Midbrain (tissue), 1 donor: Measurements from ENCODE around the gene SSRP1.
A peak's percentile ranks its signal among the peaks of the same experiment; 100 is the strongest.
"Not testable (repeated sequence)": the region's sequence is repeated elsewhere in the genome, so short reads cannot be mapped to it uniquely, and the experiment has no call there.

Experiments used
- DNase-seq: peaks from one replicate; lab custom pipeline; 2025; lab: John Stamatoyannopoulos, UW

The SSRP1 gene

GRCh38 chr11:57335343-57336110, at the start of gene SSRP1:
Gene SSRP1 (minus strand): TSS chr11:57335892. CDS start chr11:57335121, 771 bp downstream.
- DNase-seq, result peak; percentile 92

- DNase-seq, result no peak
Observed at GRCh38 chr11:57380975-57381374, 45.3 kb upstream of the SSRP1 start, which contains the start of gene PRG3. Gene PRG3 (minus strand): TSS chr11:57381150. CDS start chr11:57380708, 442 bp downstream.

GRCh38 chr11:57379732-57380131, 44.0 kb upstream of the SSRP1 start:
- DNase-seq, result no peak

- no peak for DNase-seq
Observed at GRCh38 chr11:57378186-57378585, 42.5 kb upstream of the SSRP1 start.

- DNase-seq, result no peak
Observed at GRCh38 chr11:57377107-57377506, 41.4 kb upstream of the SSRP1 start.

- no peak for DNase-seq
Observed at GRCh38 chr11:57376095-57377090, 40.7 kb upstream of the SSRP1 start.

GRCh38 chr11:57375490-57375889, 39.8 kb upstream of the SSRP1 start:
- no peak for DNase-seq

- no peak for DNase-seq
Observed at GRCh38 chr11:57374966-57375365, 39.3 kb upstream of the SSRP1 start.

GRCh38 chr11:57373146-57373545, 37.5 kb upstream of the SSRP1 start:
- no peak for DNase-seq

- DNase-seq, result no peak
Observed at GRCh38 chr11:57370941-57371340, 35.2 kb upstream of the SSRP1 start.

GRCh38 chr11:57370251-57370650, 34.6 kb upstream of the SSRP1 start:
- DNase-seq, result no peak

GRCh38 chr11:57368845-57369232, 33.1 kb upstream of the SSRP1 start:
- DNase-seq, result no peak

GRCh38 chr11:57368106-57368844, 32.6 kb upstream of the SSRP1 start:
- DNase-seq, result no peak

- no peak for DNase-seq
Observed at GRCh38 chr11:57364851-57365660, 29.4 kb upstream of the SSRP1 start.

- DNase-seq, result no peak
Observed at GRCh38 chr11:57363131-57364080, 27.7 kb upstream of the SSRP1 start.

- DNase-seq, result no peak
Observed at GRCh38 chr11:57361926-57362325, 26.2 kb upstream of the SSRP1 start.

GRCh38 chr11:57361420-57361819, 25.7 kb upstream of the SSRP1 start:
- DNase-seq, result not testable (repeated sequence)

GRCh38 chr11:57360991-57361390, 25.3 kb upstream of the SSRP1 start:
- no peak for DNase-seq

- DNase-seq, result no peak
Observed at GRCh38 chr11:57359896-57360690, 24.4 kb upstream of the SSRP1 start.
